GM21526 (cell line): ENCODE data around the gene CCNH.

ENCODE experiments used
- ATAC-seq: cut with Tn5 transposase; IDR thresholded peaks from one replicate; pipeline ENCODE4 v1.9.1; 2021; ENCODE audit warnings: moderate library complexity; ENCODE audit not compliant: unreplicated experiment, low FRiP score

Gene CCNH

GRCh38 chr5:87367243-87367642, 45.5 kb downstream of the CCNH start:
- no peak for ATAC-seq

GRCh38 chr5:87361536-87362213, 51.1 kb downstream of the CCNH start:
- no peak for ATAC-seq

- no peak for ATAC-seq
Observed at GRCh38 chr5:87361031-87361445, 51.7 kb downstream of the CCNH start.

DNA sequence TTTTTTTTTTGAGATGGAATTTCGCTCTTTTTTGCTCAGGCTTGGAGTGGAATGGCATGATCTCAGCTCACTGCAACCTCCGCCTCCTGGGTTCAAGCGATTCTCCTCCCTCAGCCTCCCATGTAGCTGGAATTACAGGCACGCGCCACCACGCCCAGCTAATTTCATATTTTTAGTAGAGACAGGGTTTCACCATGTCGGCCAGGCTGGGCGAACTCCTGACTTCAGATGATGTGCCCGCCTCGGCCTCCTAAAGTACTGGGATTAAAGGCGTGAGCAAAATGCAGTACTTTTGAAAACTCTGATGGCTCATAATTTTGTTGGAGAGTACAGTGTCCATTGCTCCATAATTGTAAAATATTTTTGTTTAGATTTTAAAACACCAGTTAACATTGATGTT, 52.6 kb downstream of the CCNH start:
- no peak for ATAC-seq

DNA sequence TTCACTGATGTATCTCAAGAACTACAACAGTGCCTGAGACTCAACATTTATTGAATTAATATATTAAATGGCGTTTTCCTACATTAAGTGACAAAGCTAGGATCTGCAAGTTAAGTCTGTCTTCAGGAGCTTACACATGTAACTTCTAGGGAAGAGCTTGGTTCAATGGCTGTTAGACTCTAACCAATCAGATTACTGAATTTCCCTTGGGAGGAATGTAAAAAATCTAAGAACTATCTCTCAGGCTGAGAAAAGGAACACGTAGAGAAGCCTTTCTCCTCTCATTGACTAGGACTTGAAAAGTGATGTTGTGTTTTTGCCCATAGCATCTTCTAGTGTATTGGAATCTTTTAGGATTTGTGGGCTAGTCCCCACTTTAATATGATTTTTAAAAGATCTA, 53.6 kb downstream of the CCNH start:
- ATAC-seq, result no peak

- no peak for ATAC-seq
Observed at GRCh38 chr5:87354496-87354895, 58.2 kb downstream of the CCNH start.

- ATAC-seq, result no peak
Observed at GRCh38 chr5:87347841-87348240, 64.9 kb downstream of the CCNH start.

- ATAC-seq, result no peak
Observed at GRCh38 chr5:87347272-87347671, 65.5 kb downstream of the CCNH start.
